LNCaP clone FGC (cell line): Measurements from ENCODE around the gene PALM3.
A peak's percentile ranks its signal among the peaks of the same experiment; 100 is the strongest.
"Not testable (repeated sequence)": the region's sequence is repeated elsewhere in the genome, so short reads cannot be mapped to it uniquely, and the experiment has no call there.

ENCODE experiments used
- DNase-seq: peaks from one replicate; pipeline ENCODE4 v3.0.0-alpha.2; 2011; ENCODE audit warnings: low read depth
- H3K4me3 ChIP-seq: 2 replicates; pipeline ENCODE4 v1.5.1; 2011; ENCODE audit warnings: mild to moderate bottlenecking, low read depth, low read length, control low read depth
- CTCF ChIP-seq: IDR thresholded peaks from 2 replicates; pipeline ENCODE4 v1.5.1; 2012; ENCODE audit warnings: mild to moderate bottlenecking; ENCODE audit not compliant: control insufficient read depth, insufficient read depth; ENCODE audit errors: extremely low read depth

The PALM3 gene

DNA sequence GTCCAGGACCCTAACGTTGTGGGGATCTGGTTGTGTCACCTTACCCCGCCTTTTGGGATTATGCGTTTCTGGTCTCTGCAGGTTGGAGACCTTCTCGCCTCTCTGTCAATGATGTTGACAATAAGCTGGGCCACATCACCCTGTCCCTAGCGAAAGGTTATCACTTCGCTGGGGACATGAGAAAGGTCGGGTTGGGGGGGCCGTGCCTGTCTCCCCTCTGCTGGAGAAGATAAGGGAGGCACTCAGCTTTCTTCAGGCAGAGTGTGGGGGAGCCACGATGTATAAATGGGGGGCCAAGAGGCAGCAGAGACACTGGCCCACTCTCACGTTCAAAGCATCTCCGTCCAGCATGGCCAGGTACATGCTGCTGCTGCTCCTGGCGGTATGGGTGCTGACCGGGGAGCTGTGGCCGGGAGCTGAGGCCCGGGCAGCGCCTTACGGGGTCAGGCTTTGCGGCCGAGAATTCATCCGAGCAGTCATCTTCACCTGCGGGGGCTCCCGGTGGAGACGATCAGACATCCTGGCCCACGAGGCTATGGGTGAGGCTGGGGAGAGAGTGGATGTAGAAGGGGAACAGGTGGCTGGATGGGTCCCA is 33.9 kb downstream of the PALM3 start, which contains the start of gene RLN3:
RLN3 (plus strand) TSS at position 293 of the 595 bp plus-strand sequence; CDS start at position 350, 57 bp downstream.
- no peak within 1 kb of the TSS for H3K4me3 ChIP-seq
- TF ChIP-seq CTCF = no peak
- no peak for DNase-seq

GRCh38 chr19:14026652-14027192 is 35.2 kb downstream of the PALM3 start:
- not testable (repeated sequence) for H3K4me3 ChIP-seq, DNase-seq

GRCh38 chr19:14023404-14024235 is 38.3 kb downstream of the PALM3 start:
- DNase-seq = no peak
- H3K4me3 ChIP-seq = no peak overlapping the region
- TF ChIP-seq CTCF = 0 out of 2 replicates have a peak, but pooled peaks have one; percentile 2

- DNase-seq = no peak
- no peak overlapping the region for H3K4me3 ChIP-seq
- TF ChIP-seq CTCF = no peak
Observed at GRCh38 chr19:14022469-14022868, 39.4 kb downstream of the PALM3 start.

- no peak overlapping the region for H3K4me3 ChIP-seq
- no peak for DNase-seq
- TF ChIP-seq CTCF = no peak
Observed at GRCh38 chr19:14021474-14021873, 40.4 kb downstream of the PALM3 start.

DNA sequence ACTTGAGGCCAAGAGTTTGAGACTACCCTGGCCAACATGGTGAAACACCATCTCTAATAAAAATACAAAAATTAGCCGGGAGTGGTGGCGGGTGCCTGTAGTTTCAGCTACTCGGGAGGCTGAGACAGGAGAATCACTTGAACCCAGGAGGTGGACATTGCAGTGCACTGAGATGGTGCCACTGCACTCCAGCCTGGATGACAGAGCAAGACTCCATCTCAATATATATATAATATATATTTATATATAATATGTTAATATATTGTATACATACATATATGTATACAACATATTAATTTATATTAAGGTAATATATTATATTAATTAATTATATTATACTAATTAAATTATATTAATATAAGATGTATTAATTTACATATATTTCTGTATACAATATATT is 42.1 kb downstream of the PALM3 start:
- not testable (repeated sequence) for DNase-seq, H3K4me3 ChIP-seq

GRCh38 chr19:14019100-14019499 is 42.8 kb downstream of the PALM3 start:
- no peak overlapping the region for H3K4me3 ChIP-seq
- TF ChIP-seq CTCF = no peak
- no peak for DNase-seq
